ENCODE results near the gene COPS6. TPM values are rescaled to one million over a fixed set of nuclear protein-coding genes. Genes with fewer than 3 reads are reported as not detected.

The COPS6 gene
- total RNA-seq, 1 experiment from 2014 or later: 126 TPM

- Histone ChIP-seq H3K27ac (peak overlapping the region; percentile 76), H3K4me1 (peaks cover 24% of the 10 kb centered on the region), H3K4me3 (no peak overlapping the region), H3K27me3 (no peaks in the 10 kb centered on the region), H3K9me3 (replicated peaks) (no peaks in the 10 kb centered on the region), H3K36me3 (peaks cover 48% of the 10 kb centered on the region)
- peak; percentile 79 to 82 for DNase-seq
These were observed 2.0 kb downstream of the COPS6 start for GRCh38 chr7:100090527-100091410.

GRCh38 chr7:100091411-100092181 is 2.8 kb downstream of the COPS6 start:
- H3K27ac ChIP-seq: peak overlapping the region; percentile 76
- H3K4me3 ChIP-seq: no peak overlapping the region
- H3K36me3 ChIP-seq: peaks cover 57% of the 10 kb centered on the region
- no peaks in the 10 kb centered on the region for H3K27me3 ChIP-seq
- DNase-seq: peak; percentile 26 to 46
- H3K9me3 ChIP-seq (replicated peaks): no peaks in the 10 kb centered on the region
- peaks cover 24% of the 10 kb centered on the region for H3K4me1 ChIP-seq

- Histone ChIP-seq H3K27ac (no peak overlapping the region), H3K4me3 (no peak overlapping the region), H3K4me1 (peaks cover 24% of the 10 kb centered on the region), H3K27me3 (no peaks in the 10 kb centered on the region), H3K36me3 (peaks cover 71% of the 10 kb centered on the region), H3K9me3 (replicated peaks) (no peaks in the 10 kb centered on the region)
- DNase-seq: no peak
These were observed 4.3 kb downstream of the COPS6 start for GRCh38 chr7:100093054-100093453.

GRCh38 chr7:100093498-100093897 is 4.7 kb downstream of the COPS6 start:
- Histone ChIP-seq H3K27ac (no peak overlapping the region), H3K4me1 (peaks cover 24% of the 10 kb centered on the region), H3K36me3 (peaks cover 76% of the 10 kb centered on the region), H3K9me3 (replicated peaks) (no peaks in the 10 kb centered on the region), H3K4me3 (no peak overlapping the region), H3K27me3 (no peaks in the 10 kb centered on the region)
- DNase-seq: no peak

GRCh38 chr7:100093925-100094486 is 5.2 kb downstream of the COPS6 start:
- no peak overlapping the region for H3K27ac ChIP-seq
- H3K4me1 ChIP-seq: peaks cover 24% of the 10 kb centered on the region
- peaks cover 81% of the 10 kb centered on the region for H3K36me3 ChIP-seq
- H3K27me3 ChIP-seq: no peaks in the 10 kb centered on the region
- H3K9me3 ChIP-seq (replicated peaks): no peaks in the 10 kb centered on the region
- no peak overlapping the region for H3K4me3 ChIP-seq
- DNase-seq: no peak

- DNase-seq: no peak
- no peaks in the 10 kb centered on the region for H3K9me3 ChIP-seq (replicated peaks)
- no peak overlapping the region for H3K27ac ChIP-seq
- peaks cover 94% of the 10 kb centered on the region for H3K36me3 ChIP-seq
- H3K4me3 ChIP-seq: no peak overlapping the region
- no peaks in the 10 kb centered on the region for H3K27me3 ChIP-seq
- H3K4me1 ChIP-seq: peaks cover 19% of the 10 kb centered on the region
These were observed 6.5 kb downstream of the COPS6 start for GRCh38 chr7:100095289-100095688.

- no peak for DNase-seq
- no peaks in the 10 kb centered on the region for H3K9me3 ChIP-seq (replicated peaks)
- H3K4me3 ChIP-seq: no peak overlapping the region
- H3K4me1 ChIP-seq: peaks cover 15% of the 10 kb centered on the region
- peaks cover 96% of the 10 kb centered on the region for H3K36me3 ChIP-seq
- H3K27ac ChIP-seq: no peak overlapping the region
- no peaks in the 10 kb centered on the region for H3K27me3 ChIP-seq
These were observed 6.9 kb downstream of the COPS6 start for GRCh38 chr7:100095704-100096103.

GRCh38 chr7:100098913-100099312 is 10.1 kb downstream of the COPS6 start:
- no peaks in the 10 kb centered on the region for H3K27me3 ChIP-seq
- no peak for DNase-seq
- no peak overlapping the region for H3K27ac ChIP-seq
- no peaks in the 10 kb centered on the region for H3K4me1 ChIP-seq
- no peak overlapping the region for H3K4me3 ChIP-seq
- H3K9me3 ChIP-seq (replicated peaks): no peaks in the 10 kb centered on the region
- H3K36me3 ChIP-seq: peaks cover 66% of the 10 kb centered on the region

- no peaks in the 10 kb centered on the region for H3K4me1 ChIP-seq
- no peaks in the 10 kb centered on the region for H3K9me3 ChIP-seq (replicated peaks)
- no peak overlapping the region for H3K27ac ChIP-seq
- H3K36me3 ChIP-seq: peaks cover 60% of the 10 kb centered on the region
- H3K4me3 ChIP-seq: peak overlapping the region; percentile 93
- H3K27me3 ChIP-seq: no peaks in the 10 kb centered on the region
- DNase-seq: no peak
These were observed 10.7 kb downstream of the COPS6 start for GRCh38 chr7:100099452-100099851.

- Histone ChIP-seq H3K4me1 (no peaks in the 10 kb centered on the region), H3K9me3 (replicated peaks) (no peaks in the 10 kb centered on the region), H3K27me3 (no peaks in the 10 kb centered on the region), H3K4me3 (peak overlapping the region; percentile 93), H3K27ac (peak overlapping the region; percentile 98), H3K36me3 (peaks cover 50% of the 10 kb centered on the region)
- peak; percentile 93 to 94 for DNase-seq
These were observed 11.7 kb downstream of the COPS6 start for GRCh38 chr7:100100420-100101015.

- no peaks in the 10 kb centered on the region for H3K4me1 ChIP-seq
- H3K4me3 ChIP-seq: peak within 1 kb of the TSS; percentile 93
- no peaks in the 10 kb centered on the region for H3K9me3 ChIP-seq (replicated peaks)
- H3K27ac ChIP-seq: peak within 1 kb of the TSS; percentile 98
- H3K27me3 ChIP-seq: no peaks in the 10 kb centered on the region
- H3K36me3 ChIP-seq: peaks cover 43% of the 10 kb centered on the region
- peak; percentile 99 for DNase-seq
These were observed 12.5 kb downstream of the COPS6 start, which contains the start of the genes AP4M1 and MCM7 for GRCh38 chr7:100101016-100101862. TSS of gene AP4M1 (plus strand) at chr7:100101643. CDS start at chr7:100101715, 72 bp downstream. TSS of gene MCM7 (minus strand) at chr7:100101397. CDS start at chr7:100101294, 103 bp downstream.

GRCh38 chr7:100102950-100103840 is 14.4 kb downstream of the COPS6 start:
- Histone ChIP-seq H3K4me1 (no peaks in the 10 kb centered on the region), H3K4me3 (no peak overlapping the region), H3K36me3 (peaks cover 32% of the 10 kb centered on the region), H3K27me3 (no peaks in the 10 kb centered on the region), H3K9me3 (replicated peaks) (no peaks in the 10 kb centered on the region), H3K27ac (no peak overlapping the region)
- no peak for DNase-seq

GRCh38 chr7:100105534-100105933 is 16.8 kb downstream of the COPS6 start:
- Histone ChIP-seq H3K27me3 (no peaks in the 10 kb centered on the region), H3K4me3 (no peak overlapping the region), H3K4me1 (no peaks in the 10 kb centered on the region), H3K9me3 (replicated peaks) (no peaks in the 10 kb centered on the region), H3K27ac (no peak overlapping the region), H3K36me3 (peaks cover 24% of the 10 kb centered on the region)
- no peak for DNase-seq

Data from SJCRH30 (cell line).